GM12873 (cell line): ENCODE data around the gene NYNRIN.

Experiments
- TF ChIP-seq, protein P1 (sequence below): IDR thresholded peaks from 2 replicates; pipeline ENCODE4 v1.5.1; 2012; ENCODE audit warnings: low read depth, mild to moderate bottlenecking, moderate library complexity, low read length, control low read depth; ENCODE audit not compliant: insufficient read depth; ENCODE audit errors: missing control alignments

The NYNRIN gene

DNA sequence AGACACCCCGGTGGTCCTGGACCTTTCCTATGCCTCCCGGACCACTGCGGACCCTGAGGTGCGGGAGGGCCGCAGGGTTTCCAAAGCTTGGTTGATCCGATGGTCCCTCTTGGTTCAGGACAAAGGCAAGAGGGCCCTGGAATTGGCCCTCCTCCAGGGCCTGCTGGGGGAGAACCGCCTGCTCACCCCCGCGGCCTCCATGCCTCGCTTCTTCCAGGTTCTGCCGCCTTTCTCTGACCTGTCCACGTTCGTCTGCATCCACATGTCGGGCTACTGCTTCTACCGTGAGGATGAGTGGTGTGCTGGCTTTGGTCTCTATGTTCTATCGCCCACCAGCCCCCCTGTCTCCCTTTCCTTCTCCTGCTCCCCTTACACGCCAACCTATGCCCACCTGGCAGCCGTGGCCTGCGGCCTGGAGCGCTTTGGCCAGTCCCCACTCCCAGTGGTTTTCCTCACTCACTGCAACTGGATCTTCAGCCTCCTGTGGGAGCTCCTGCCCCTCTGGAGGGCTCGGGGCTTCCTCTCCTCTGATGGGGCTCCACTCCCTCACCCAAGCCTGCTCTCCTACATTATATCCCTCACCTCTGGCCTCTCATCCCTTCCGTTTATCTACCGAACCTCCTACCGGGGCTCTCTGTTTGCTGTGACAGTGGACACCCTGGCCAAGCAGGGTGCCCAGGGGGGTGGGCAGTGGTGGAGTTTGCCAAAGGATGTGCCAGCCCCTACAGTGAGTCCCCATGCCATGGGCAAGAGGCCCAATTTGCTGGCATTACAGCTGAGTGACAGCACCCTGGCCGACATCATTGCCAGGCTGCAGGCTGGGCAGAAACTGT lies 16.8 kb downstream of the NYNRIN start:
- TF ChIP-seq, protein P1, sequence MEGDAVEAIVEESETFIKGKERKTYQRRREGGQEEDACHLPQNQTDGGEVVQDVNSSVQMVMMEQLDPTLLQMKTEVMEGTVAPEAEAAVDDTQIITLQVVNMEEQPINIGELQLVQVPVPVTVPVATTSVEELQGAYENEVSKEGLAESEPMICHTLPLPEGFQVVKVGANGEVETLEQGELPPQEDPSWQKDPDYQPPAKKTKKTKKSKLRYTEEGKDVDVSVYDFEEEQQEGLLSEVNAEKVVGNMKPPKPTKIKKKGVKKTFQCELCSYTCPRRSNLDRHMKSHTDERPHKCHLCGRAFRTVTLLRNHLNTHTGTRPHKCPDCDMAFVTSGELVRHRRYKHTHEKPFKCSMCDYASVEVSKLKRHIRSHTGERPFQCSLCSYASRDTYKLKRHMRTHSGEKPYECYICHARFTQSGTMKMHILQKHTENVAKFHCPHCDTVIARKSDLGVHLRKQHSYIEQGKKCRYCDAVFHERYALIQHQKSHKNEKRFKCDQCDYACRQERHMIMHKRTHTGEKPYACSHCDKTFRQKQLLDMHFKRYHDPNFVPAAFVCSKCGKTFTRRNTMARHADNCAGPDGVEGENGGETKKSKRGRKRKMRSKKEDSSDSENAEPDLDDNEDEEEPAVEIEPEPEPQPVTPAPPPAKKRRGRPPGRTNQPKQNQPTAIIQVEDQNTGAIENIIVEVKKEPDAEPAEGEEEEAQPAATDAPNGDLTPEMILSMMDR, result no peak

DNA sequence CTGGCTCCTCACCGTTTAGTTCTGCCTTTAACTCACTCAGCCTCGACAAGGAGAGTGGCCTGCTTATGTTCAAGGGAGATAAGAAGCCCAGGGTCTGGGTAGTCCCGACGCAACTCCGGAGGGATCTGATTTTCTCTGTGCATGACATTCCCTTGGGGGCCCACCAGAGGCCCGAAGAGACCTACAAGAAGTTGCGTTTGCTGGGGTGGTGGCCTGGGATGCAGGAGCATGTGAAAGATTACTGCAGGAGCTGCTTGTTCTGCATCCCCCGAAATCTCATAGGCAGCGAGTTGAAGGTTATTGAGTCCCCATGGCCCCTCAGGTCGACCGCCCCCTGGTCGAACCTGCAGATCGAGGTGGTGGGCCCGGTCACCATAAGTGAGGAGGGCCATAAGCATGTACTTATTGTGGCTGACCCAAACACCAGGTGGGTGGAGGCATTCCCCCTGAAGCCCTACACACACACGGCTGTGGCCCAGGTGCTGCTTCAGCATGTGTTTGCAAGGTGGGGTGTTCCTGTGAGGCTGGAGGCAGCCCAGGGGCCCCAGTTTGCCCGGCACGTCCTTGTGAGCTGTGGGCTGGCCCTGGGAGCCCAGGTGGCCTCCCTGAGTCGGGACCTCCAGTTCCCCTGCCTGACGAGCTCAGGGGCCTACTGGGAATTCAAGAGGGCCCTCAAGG lies 17.6 kb downstream of the NYNRIN start:
- TF ChIP-seq, protein P1, result no peak

DNA sequence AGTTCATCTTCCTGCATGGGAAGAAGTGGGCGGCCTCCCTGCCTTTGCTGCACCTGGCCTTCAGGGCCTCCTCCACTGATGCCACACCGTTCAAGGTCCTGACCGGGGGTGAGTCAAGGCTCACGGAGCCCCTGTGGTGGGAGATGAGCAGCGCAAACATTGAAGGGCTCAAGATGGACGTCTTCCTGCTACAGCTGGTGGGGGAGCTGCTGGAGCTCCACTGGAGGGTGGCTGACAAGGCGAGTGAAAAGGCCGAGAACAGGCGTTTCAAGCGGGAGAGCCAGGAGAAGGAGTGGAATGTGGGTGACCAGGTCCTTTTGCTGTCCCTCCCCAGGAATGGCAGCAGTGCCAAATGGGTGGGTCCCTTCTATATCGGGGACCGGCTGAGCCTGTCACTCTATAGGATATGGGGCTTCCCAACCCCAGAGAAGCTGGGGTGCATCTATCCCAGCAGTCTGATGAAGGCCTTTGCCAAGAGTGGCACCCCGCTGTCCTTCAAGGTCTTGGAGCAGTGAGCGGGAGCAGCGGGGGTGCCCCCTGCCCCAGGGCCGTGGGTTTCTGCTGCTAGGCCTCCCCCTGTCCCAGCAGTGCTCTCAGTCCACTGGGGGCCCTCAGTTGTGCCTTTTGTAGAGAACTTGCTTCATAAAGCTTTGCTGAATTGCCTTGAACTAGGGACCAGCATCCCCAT lies 18.3 kb downstream of the NYNRIN start:
- TF ChIP-seq, protein P1, result no peak

DNA sequence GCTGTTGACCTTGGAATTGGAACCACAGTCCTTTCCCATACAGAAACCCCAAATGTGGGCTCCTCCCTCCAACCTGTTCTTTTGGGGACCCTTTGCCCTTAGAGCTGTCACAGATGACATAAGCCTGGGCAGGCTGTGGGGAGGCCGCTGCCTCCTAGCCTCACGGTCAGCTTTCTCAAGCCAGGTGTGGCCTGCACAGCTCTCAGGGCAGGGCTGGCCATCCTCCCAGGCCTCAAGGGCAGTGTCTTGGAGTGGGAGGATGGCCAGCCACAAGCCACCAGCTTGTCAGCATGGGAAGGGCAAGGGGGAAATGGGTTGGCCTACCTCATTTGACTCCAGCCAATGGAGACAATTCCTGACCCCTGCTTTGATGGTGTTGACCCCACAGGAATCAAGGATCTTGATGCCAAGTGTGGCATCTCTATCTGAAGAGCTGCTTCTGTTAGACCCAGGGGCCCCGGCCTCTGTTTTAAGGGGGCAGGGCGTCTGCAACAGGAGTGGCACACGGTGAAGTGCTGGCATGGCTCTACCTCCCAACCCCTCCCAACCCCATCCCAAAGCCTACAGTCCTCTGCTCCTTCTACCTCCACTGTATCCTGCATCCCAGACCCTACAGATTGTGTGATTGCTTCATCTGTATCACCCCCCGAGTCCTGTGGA lies 19.2 kb downstream of the NYNRIN start:
- TF ChIP-seq, protein P1, result no peak

DNA sequence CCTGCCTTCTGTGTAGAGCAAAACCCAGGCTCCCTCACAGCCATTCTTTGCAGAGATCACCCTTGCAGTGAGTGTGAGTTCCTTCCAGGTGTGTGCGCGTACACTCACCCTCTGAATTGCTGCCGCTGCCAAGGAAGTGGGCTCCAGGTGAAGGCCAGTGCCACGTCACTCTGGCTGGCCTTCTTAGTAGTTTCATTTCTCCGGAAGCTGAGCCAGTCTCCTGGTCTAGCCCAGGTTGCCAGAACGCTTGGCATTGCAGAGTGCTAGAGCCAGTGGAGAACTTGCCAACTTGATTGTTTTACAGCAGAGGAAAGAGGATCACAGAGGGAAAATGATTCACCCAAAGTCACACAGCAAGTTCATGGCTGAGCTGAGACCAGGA lies 19.7 kb downstream of the NYNRIN start:
- TF ChIP-seq, protein P1, result no peak

DNA sequence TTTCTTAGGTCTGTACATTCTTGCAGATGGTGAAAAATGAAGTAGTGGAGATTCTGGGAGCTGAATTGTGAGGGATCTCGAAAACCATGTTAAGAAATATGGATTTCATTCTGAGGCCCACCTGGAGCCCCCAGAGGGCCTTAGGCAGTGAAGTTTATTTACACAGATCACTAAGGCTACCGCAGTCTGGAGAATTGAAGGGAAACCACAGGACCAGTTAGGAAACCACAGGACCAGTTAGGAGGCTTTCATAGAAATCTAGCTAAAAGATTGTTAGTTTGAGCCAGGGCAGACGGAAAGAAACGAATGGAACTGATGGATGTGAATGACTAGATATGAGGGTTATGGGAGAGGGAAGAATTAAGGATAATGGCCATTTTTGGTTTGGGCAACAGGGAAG lies 23.5 kb downstream of the NYNRIN start:
- TF ChIP-seq, protein P1, result no peak
